Epithelial cell of esophagus (primary cell): ENCODE data around the gene MUC12.
"Not testable (repeated sequence)": the region's sequence is repeated elsewhere in the genome, so short reads cannot be mapped to it uniquely, and the experiment has no call there.

Source experiments
- DNase-seq: peaks from one replicate; pipeline ENCODE4 v3.0.0; 2010; ENCODE audit warnings: low read depth
- H3K4me3 ChIP-seq: 2 replicates; pipeline ENCODE4 v1.5.1; 2011; ENCODE audit warnings: mild to moderate bottlenecking, low read length, control low read depth
- CTCF ChIP-seq: IDR thresholded peaks from 2 replicates; pipeline ENCODE4 v1.5.1; 2011; ENCODE audit warnings: low read depth, mild to moderate bottlenecking, low read length, control low read depth, inconsistent platforms; ENCODE audit not compliant: insufficient read depth; ENCODE audit errors: missing control alignments

Gene MUC12

DNA sequence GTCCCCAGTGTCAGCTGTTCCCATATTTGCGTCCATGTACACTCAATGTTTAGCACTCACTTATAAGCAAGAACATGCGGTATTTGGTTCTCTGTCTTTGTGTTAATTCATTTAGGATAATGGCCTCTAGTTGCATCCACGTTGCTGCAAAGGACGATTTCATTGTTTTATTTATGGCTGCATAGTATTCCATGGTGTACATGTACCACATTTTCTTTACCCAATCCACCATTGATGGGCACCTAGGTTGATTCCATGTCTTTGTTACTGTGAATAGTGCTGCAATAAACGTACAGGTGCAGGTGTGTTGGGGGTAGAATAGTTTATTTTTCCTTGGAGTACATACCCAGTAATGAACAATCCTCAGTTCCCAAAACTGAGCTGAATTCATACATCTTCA lies 91.6 kb downstream of the MUC12 start:
- DNase-seq, result no peak
- no peak for TF ChIP-seq CTCF
- no peak overlapping the region for H3K4me3 ChIP-seq

GRCh38 chr7:101064176-101064550 lies 94.8 kb downstream of the MUC12 start:
- H3K4me3 ChIP-seq, DNase-seq: not testable (repeated sequence)

DNA sequence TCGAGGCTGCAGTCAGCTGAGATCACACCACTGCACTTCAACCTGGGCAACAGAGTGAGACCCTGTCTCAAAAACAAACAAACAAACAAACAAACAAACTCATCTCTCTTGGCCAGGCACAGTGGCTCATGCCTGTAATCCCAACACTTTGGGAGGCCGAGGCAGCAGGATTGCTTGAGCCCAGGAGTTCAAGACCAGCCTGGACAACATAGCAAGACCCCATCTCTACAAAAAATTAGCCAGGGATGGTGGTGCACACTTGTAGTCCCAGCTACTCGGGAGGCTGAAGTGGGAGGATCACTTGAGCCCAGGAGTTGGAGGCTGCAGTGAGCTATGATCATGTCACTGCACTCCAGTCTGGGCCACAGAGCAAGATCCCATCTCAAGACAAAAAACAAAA lies 95.8 kb downstream of the MUC12 start:
- H3K4me3 ChIP-seq, DNase-seq: not testable (repeated sequence)

DNA sequence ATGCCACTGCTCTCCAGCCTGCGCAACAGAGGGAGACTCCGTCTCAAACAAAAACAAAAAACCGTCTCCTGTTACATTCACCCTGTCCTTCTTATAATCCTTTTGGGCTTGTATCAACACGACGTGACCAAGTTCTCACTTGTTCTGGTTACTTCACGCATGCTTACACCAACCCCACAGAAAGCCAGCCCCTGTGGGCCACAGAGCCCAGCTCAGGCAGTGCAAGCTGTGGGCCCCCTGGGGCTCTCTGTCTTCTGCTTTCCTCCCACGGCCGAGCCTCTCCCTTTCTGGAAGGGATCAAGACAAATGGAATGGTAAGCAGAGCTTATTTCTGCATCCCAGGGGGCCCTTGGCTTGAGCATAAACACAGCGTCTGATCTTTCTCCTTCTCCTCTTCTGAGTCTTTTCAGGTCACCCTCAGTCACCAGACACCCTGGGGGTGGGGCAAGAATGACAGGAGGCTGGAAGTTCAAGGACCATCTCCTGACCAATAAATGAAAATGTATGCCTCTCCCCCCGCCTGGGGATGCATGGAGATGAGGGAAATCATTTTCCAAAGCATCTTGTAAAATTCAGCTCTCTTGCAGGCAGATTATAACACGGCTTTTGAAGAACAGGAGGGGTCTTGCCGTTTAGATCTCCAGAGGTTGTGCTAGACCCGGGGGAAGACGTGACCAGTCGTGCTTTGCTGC lies 96.9 kb downstream of the MUC12 start:
- peak; percentile 84 for DNase-seq
- H3K4me3 ChIP-seq, result no peak overlapping the region
- TF ChIP-seq CTCF, result no peak

DNA sequence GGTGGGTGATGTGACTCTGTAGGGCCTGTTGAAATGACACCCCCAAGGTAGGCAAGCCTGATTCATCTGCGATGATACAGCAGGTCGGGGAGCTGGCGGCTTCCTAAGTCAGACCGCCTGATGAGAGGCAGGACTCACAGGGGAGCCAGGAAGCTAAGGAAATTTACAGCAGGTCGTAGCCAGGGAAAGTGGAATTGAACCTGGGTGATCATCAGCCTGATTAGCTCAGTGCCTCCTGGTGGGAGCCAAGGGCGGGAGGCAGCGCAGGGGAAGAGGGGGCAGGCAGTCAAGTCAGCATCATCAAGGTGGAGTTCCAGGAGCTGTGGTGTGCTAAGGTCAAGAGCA lies 97.4 kb downstream of the MUC12 start:
- H3K4me3 ChIP-seq, result no peak overlapping the region
- no peak for TF ChIP-seq CTCF
- DNase-seq, result peak; percentile 21

- H3K4me3 ChIP-seq, result no peak overlapping the region
- no peak for DNase-seq
- no peak for TF ChIP-seq CTCF
Measured at GRCh38 chr7:101068401-101068800, 99.0 kb downstream of the MUC12 start.
